GM19035 (cell line): Measurements from ENCODE around the gene MON1A.

ENCODE experiments used
- ATAC-seq: cut with Tn5 transposase; IDR thresholded peaks from one replicate; pipeline ENCODE4 v1.9.1; 2021; ENCODE audit not compliant: unreplicated experiment

The MON1A gene

GRCh38 chr3:49896345-49896744 lies 33.3 kb downstream of the MON1A start:
- no peak for ATAC-seq

GRCh38 chr3:49895791-49896190 lies 33.8 kb downstream of the MON1A start:
- ATAC-seq, result no peak

GRCh38 chr3:49889296-49889695 lies 40.3 kb downstream of the MON1A start:
- no peak for ATAC-seq

GRCh38 chr3:49886922-49887265 lies 42.7 kb downstream of the MON1A start:
- ATAC-seq, result no peak

- no peak for ATAC-seq
Observed at GRCh38 chr3:49883998-49884397, 45.6 kb downstream of the MON1A start.

GRCh38 chr3:49882166-49882565 lies 47.4 kb downstream of the MON1A start:
- no peak for ATAC-seq

- no peak for ATAC-seq
Observed at GRCh38 chr3:49880581-49881315, 48.9 kb downstream of the MON1A start.

- ATAC-seq, result no peak
Observed at GRCh38 chr3:49879721-49880120, 49.9 kb downstream of the MON1A start.

GRCh38 chr3:49878686-49879085 lies 50.9 kb downstream of the MON1A start:
- no peak for ATAC-seq

- ATAC-seq, result no peak
Observed at GRCh38 chr3:49877716-49878115, 51.9 kb downstream of the MON1A start.

- ATAC-seq, result no peak
Observed at GRCh38 chr3:49876567-49876966, 53.0 kb downstream of the MON1A start.

GRCh38 chr3:49873623-49874022 lies 56.0 kb downstream of the MON1A start:
- no peak for ATAC-seq

GRCh38 chr3:49872801-49873281 lies 56.8 kb downstream of the MON1A start:
- no peak for ATAC-seq

GRCh38 chr3:49871531-49872153 lies 58.0 kb downstream of the MON1A start:
- ATAC-seq, result no peak

- no peak for ATAC-seq
Observed at GRCh38 chr3:49869525-49870126, 60.0 kb downstream of the MON1A start, which contains the start of gene CAMKV. Gene CAMKV, minus strand, starts transcription at chr3:49869906. Its CDS starts 7,518 bp downstream, at chr3:49862388.

- ATAC-seq, result no peak
Observed at GRCh38 chr3:49868862-49869466, 60.6 kb downstream of the MON1A start.

- no peak for ATAC-seq
Observed at GRCh38 chr3:49867871-49868321, 61.7 kb downstream of the MON1A start.

- no peak for ATAC-seq
Observed at GRCh38 chr3:49867400-49867799, 62.2 kb downstream of the MON1A start.

- ATAC-seq, result no peak
Observed at GRCh38 chr3:49865198-49865784, 64.3 kb downstream of the MON1A start.

- no peak for ATAC-seq
Observed at GRCh38 chr3:49864505-49864904, 65.1 kb downstream of the MON1A start.

- no peak for ATAC-seq
Observed at GRCh38 chr3:49859576-49860305, 69.9 kb downstream of the MON1A start.
